ENCODE measurements around the gene RFTN1.

Gene RFTN1

DNA sequence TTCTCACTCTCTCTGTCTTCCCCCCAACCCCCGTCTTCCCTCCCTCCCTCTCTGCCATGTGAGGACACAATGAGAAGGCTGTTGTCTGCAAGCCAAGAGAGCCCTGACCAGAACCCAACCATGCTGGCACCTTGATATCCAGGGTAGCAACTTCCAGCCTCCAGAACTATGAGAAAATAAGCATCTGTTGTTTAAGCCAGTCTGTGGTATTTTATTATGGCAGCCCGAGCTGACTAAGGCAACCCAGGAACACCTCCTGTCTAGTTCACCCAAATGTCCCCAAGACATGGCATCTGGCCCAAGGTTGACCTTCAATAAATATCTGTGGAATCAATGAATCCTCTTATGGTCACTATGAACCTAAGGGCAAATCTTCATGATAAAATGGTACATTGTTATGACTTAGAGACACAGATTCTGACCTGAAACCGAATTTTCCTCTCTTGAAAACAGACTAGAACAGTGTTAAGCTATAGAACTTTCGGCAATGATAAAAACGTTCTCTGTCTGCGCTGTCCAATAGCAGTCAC lies 26.5 kb downstream of the RFTN1 start:
- no peak overlapping the region for H3K4me3 ChIP-seq (ENCODE audit: low read length)

DNA sequence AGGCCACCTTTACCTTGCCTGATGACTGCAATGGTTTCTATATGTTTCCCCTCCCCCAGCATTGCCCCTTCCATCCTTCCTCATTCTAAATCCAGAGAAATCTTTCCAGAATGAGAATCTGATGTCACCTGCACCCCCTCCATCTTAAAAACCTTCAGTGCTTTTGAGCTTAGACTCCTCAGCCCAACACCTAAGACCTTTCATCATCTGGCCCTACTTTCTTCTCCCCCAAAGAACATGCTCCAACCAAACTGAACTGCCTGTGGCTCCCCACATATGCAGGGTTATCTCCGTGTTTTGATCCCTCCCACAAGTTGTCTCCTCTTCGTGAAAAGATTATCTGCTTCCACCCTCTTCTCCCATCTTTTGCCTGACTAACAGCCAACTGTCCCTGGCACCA lies 27.3 kb downstream of the RFTN1 start:
- H3K4me3 ChIP-seq (ENCODE audit: low read length) = no peak overlapping the region
- H3K36me3 ChIP-seq (ENCODE audit: control insufficient read depth, insufficient read depth, low read length) = no peaks in the 10 kb centered on the region
- H3K27me3 ChIP-seq (ENCODE audit: control insufficient read depth, insufficient read depth, low read length) = no peaks in the 10 kb centered on the region
- no peak overlapping the region for H3K27ac ChIP-seq (ENCODE audit: low read depth, low read length)
- peaks cover 3% of the 10 kb centered on the region for H3K4me1 ChIP-seq (ENCODE audit: control insufficient read depth, insufficient read depth, low read length)
- no peak overlapping the region for H3K9ac ChIP-seq (ENCODE audit: low read length)

More for the DNA sequence above, 26.5 kb downstream of the RFTN1 start:
- no peak overlapping the region for H3K9ac ChIP-seq (ENCODE audit: low read length)
- no peaks in the 10 kb centered on the region for H3K36me3 ChIP-seq (ENCODE audit: control insufficient read depth, insufficient read depth, low read length)
- no peak overlapping the region for H3K27ac ChIP-seq (ENCODE audit: low read depth, low read length)
- H3K27me3 ChIP-seq (ENCODE audit: control insufficient read depth, insufficient read depth, low read length) = no peaks in the 10 kb centered on the region
- H3K4me1 ChIP-seq (ENCODE audit: control insufficient read depth, insufficient read depth, low read length) = peaks cover 3% of the 10 kb centered on the region

DNA sequence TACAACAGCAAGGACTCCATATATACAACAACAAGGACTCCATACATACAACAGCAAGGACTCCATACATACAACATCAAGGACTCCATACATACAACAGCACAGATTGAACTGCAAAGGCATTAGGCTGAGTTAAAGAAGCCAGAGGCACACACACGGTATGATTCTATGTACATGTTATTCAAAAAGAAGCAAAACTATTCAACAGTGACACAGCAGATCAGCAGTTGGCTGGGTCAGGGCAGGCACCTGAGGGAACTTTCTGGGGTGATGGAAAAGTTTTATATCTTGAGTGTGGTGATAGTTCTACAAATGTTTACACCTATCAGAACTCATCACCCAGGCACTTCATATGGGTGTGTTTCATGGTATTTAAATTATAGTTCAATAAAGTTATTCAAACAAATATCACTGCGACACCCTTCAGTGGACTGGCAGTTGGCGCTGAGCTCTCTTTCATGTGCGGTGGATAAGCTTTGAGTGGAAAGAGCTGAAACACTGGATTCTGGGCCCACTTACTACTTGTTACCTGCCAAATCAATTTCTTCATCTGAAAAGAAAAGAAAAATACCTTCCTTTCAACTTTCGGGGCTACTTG lies 28.0 kb downstream of the RFTN1 start:
- H3K4me1 ChIP-seq (ENCODE audit: control insufficient read depth, insufficient read depth, low read length) = peaks cover 3% of the 10 kb centered on the region
- H3K9ac ChIP-seq (ENCODE audit: low read length) = no peak overlapping the region
- H3K27me3 ChIP-seq (ENCODE audit: control insufficient read depth, insufficient read depth, low read length) = no peaks in the 10 kb centered on the region
- H3K27ac ChIP-seq (ENCODE audit: low read depth, low read length) = no peak overlapping the region
- H3K36me3 ChIP-seq (ENCODE audit: control insufficient read depth, insufficient read depth, low read length) = no peaks in the 10 kb centered on the region
- H3K4me3 ChIP-seq (ENCODE audit: low read length) = no peak overlapping the region

DNA sequence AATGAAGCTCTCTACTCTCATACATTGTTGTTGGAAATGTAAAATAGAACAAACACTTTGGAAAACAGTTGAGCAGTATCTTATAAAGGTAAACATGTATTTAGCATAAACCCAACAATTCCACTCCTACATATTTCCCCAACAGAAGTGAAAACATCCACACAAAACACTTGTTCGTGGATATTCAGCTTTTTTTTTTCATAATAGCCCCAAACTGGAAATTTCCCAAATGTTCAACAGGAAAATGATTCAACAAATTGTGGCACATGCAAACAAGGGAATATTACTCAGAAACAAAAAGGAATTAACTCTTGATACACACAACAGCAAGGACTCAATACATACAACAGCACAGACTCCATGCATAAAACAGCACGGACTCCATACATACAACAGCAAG lies 28.5 kb downstream of the RFTN1 start:
- H3K36me3 ChIP-seq (ENCODE audit: control insufficient read depth, insufficient read depth, low read length) = no peaks in the 10 kb centered on the region
- no peak overlapping the region for H3K4me3 ChIP-seq (ENCODE audit: low read length)
- no peak overlapping the region for H3K9ac ChIP-seq (ENCODE audit: low read length)
- peaks cover 3% of the 10 kb centered on the region for H3K4me1 ChIP-seq (ENCODE audit: control insufficient read depth, insufficient read depth, low read length)
- H3K27ac ChIP-seq (ENCODE audit: low read depth, low read length) = no peak overlapping the region
- H3K27me3 ChIP-seq (ENCODE audit: control insufficient read depth, insufficient read depth, low read length) = no peaks in the 10 kb centered on the region

DNA sequence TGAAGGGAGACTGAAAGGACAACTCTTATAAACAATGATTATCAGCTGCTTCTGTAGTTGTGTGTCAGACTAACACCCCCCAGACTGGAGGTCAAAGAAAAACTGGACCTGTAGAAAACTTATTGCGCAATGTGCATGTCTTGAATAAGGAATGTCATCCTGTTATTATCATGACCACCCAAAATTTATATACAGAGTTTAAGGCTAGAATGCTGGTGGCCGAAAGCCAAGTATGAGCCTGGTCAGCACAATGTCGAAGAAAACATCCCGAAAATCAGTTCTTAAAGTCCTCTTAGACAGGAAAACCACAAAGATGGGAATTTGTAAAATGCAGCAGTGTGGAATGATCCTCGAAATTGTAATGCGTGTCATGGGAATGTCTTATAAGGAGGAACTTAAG lies 29.3 kb downstream of the RFTN1 start:
- no peaks in the 10 kb centered on the region for H3K36me3 ChIP-seq (ENCODE audit: control insufficient read depth, insufficient read depth, low read length)
- H3K27ac ChIP-seq (ENCODE audit: low read depth, low read length) = no peak overlapping the region
- no peak overlapping the region for H3K4me3 ChIP-seq (ENCODE audit: low read length)
- no peaks in the 10 kb centered on the region for H3K27me3 ChIP-seq (ENCODE audit: control insufficient read depth, insufficient read depth, low read length)
- no peak overlapping the region for H3K9ac ChIP-seq (ENCODE audit: low read length)
- peaks cover 3% of the 10 kb centered on the region for H3K4me1 ChIP-seq (ENCODE audit: control insufficient read depth, insufficient read depth, low read length)

DNA sequence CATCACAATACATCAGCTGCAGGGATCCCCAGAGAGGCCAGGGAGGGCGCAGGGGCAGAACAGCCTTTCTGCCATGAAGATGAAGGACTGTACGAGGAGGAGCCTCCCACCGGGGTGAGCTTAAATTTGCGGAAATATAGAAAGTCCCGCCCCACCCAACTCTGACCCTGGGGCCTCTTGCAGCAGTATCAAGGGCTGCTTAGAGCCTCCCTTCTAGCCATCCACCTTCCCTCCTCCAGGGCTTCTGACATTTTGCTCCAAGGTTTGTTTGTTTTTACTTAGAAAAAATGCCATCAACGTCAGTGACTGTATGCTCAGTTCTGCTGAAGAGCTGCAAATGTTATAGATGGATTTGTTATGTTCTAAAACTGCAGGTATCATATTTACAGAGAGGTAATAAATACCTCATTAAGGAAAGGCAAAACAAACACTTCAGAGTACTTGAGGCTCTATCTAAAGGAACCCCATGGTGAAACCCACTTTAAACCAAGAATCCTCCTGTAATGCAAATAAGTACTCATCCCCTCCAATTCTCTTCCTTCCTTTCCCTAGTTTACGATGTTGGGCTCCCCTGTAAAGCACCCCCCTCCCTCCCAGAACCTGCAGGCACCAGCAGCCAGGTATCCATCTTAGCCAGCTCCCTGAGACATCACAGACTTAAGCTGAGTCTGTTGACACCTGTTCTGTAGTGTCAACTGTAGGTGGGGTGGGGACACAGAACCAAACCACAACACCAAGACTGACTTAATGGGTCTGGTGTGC lies 30.5 kb downstream of the RFTN1 start:
- Histone ChIP-seq H3K27ac (ENCODE audit: low read depth, low read length) (no peak overlapping the region), H3K4me3 (ENCODE audit: low read length) (no peak overlapping the region), H3K27me3 (ENCODE audit: control insufficient read depth, insufficient read depth, low read length) (no peaks in the 10 kb centered on the region), H3K36me3 (ENCODE audit: control insufficient read depth, insufficient read depth, low read length) (no peaks in the 10 kb centered on the region), H3K4me1 (ENCODE audit: control insufficient read depth, insufficient read depth, low read length) (peaks cover 3% of the 10 kb centered on the region), H3K9ac (ENCODE audit: low read length) (no peak overlapping the region)

DNA sequence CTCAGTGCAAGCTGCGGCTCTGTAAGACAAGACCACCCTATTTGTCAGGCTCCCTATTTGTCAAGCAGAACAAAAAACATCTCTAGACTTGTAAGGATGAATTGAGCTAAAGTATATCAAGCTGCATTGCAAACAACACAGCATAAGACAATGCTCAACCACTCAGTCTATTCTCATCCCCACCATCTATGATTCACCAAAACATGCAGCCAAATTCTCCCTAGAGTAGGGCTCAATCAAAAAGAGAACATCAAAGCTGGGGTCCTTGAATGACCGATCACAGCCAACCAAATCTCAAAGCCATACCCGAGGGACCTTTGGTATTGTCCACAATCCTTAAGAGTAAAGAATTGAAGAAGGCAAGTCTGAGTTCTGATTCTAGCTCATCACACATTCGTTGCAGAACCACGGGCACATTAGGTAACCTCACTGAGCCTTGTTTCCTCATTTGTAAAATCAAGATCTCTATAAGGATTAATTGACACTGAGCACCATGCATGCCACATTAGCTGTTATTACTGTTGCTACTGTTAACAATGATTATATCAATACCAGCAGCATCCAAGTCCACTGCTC lies 31.2 kb downstream of the RFTN1 start:
- no peak overlapping the region for H3K27ac ChIP-seq (ENCODE audit: low read depth, low read length)
- H3K4me3 ChIP-seq (ENCODE audit: low read length) = no peak overlapping the region

DNA sequence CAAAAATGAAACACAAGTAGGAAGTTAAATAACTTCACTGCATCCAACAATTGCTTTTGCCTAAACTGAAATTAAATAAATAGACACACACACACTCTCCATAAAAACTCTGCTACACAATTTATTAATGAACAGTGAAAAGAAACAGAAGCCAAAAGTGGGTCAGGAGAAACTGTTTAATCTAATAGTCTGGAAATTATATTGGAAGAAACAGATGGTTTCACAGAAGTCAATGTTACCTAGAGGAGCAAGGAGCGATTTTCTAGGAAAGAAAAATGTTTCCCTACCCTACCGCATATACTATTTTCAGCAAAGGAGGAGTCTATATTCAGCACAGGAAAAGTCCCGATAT lies 32.0 kb downstream of the RFTN1 start:
- Histone ChIP-seq H3K4me3 (ENCODE audit: low read length) (no peak overlapping the region), H3K9ac (ENCODE audit: low read length) (no peak overlapping the region), H3K36me3 (ENCODE audit: control insufficient read depth, insufficient read depth, low read length) (no peaks in the 10 kb centered on the region), H3K4me1 (ENCODE audit: control insufficient read depth, insufficient read depth, low read length) (peaks cover 3% of the 10 kb centered on the region), H3K27me3 (ENCODE audit: control insufficient read depth, insufficient read depth, low read length) (no peaks in the 10 kb centered on the region), H3K27ac (ENCODE audit: low read depth, low read length) (no peak overlapping the region)

More for the DNA sequence above, 31.2 kb downstream of the RFTN1 start:
- H3K9ac ChIP-seq (ENCODE audit: low read length) = no peak overlapping the region
- H3K4me1 ChIP-seq (ENCODE audit: control insufficient read depth, insufficient read depth, low read length) = peaks cover 3% of the 10 kb centered on the region
- no peaks in the 10 kb centered on the region for H3K36me3 ChIP-seq (ENCODE audit: control insufficient read depth, insufficient read depth, low read length)
- no peaks in the 10 kb centered on the region for H3K27me3 ChIP-seq (ENCODE audit: control insufficient read depth, insufficient read depth, low read length)

DNA sequence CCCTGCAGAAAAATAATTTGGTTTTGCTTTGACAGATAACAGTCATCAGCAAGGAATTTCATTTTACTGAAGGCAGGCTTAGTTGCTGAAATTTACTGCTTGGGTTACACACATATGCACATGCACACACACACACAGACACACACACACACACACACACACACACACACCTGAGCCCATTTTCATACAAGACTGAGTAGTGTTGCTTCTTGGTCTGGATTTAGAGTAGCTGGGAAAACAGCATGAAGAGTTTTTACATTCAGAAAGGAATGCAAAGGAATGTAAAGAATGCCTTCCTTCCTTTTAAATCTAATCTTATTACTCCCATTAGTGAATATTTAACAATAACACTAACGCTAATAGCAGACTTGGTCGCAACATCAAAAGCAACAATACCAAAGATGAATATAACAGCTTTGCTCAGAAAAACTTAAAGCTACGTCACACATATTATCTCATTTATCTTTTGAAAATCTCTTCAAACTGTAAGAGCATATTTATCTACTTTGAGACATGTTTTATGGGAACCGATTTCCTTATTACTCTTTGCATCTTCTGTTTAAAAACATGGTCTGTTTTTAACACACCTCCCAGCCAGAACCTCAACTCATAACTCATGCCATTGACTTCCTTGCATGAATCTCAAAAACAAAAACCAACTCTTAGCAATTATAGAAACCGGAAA lies 32.5 kb downstream of the RFTN1 start:
- no peaks in the 10 kb centered on the region for H3K27me3 ChIP-seq (ENCODE audit: control insufficient read depth, insufficient read depth, low read length)
- no peak overlapping the region for H3K9ac ChIP-seq (ENCODE audit: low read length)
- no peak overlapping the region for H3K4me3 ChIP-seq (ENCODE audit: low read length)
- no peaks in the 10 kb centered on the region for H3K36me3 ChIP-seq (ENCODE audit: control insufficient read depth, insufficient read depth, low read length)
- peaks cover 3% of the 10 kb centered on the region for H3K4me1 ChIP-seq (ENCODE audit: control insufficient read depth, insufficient read depth, low read length)
- no peak overlapping the region for H3K27ac ChIP-seq (ENCODE audit: low read depth, low read length)

DNA sequence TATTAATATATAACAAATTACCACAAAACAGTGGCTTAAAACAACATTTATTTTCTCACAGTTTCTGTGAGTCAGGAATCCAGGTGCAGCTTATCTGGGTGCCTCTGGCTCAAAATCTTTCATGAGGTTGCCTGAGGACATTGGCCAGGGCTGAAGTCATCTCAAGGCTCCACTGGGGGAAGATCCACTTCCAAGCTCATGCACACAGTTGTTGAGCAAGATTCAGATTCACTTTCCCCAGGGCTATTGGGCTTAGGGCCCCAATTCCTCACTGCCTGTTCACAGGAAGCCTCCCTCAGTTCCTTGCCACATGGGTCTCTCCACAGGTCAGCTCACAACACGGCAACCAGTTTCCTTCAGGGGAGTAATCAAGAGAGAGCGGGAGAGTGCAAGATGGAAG lies 35.0 kb downstream of the RFTN1 start:
- Histone ChIP-seq H3K36me3 (ENCODE audit: control insufficient read depth, insufficient read depth, low read length) (no peaks in the 10 kb centered on the region), H3K4me1 (ENCODE audit: control insufficient read depth, insufficient read depth, low read length) (no peaks in the 10 kb centered on the region), H3K27me3 (ENCODE audit: control insufficient read depth, insufficient read depth, low read length) (no peaks in the 10 kb centered on the region), H3K27ac (ENCODE audit: low read depth, low read length) (no peak overlapping the region), H3K4me3 (ENCODE audit: low read length) (no peak overlapping the region), H3K9ac (ENCODE audit: low read length) (no peak overlapping the region)

DNA sequence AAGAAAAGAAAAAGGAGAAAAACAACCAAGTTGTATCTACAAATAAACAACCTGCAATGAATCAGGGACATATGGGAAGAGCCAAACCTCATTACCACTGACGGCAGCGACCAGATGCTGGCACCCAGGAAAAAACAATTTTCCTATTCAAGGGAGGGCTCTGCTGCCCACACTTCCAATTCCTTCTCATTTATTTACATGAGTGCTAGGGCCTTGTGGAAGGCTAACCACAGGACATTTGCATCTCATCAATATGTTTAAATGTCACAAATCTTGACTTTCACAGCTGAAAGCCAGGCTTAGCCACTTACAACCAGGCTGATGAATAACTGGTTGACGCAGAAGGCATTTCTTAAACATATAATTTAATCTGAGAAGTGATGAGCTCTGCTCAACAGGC lies 36.0 kb downstream of the RFTN1 start:
- H3K27me3 ChIP-seq (ENCODE audit: control insufficient read depth, insufficient read depth, low read length) = no peaks in the 10 kb centered on the region
- H3K9ac ChIP-seq (ENCODE audit: low read length) = no peak overlapping the region
- no peak overlapping the region for H3K4me3 ChIP-seq (ENCODE audit: low read length)
- no peaks in the 10 kb centered on the region for H3K4me1 ChIP-seq (ENCODE audit: control insufficient read depth, insufficient read depth, low read length)
- H3K36me3 ChIP-seq (ENCODE audit: control insufficient read depth, insufficient read depth, low read length) = no peaks in the 10 kb centered on the region
- H3K27ac ChIP-seq (ENCODE audit: low read depth, low read length) = no peak overlapping the region

DNA sequence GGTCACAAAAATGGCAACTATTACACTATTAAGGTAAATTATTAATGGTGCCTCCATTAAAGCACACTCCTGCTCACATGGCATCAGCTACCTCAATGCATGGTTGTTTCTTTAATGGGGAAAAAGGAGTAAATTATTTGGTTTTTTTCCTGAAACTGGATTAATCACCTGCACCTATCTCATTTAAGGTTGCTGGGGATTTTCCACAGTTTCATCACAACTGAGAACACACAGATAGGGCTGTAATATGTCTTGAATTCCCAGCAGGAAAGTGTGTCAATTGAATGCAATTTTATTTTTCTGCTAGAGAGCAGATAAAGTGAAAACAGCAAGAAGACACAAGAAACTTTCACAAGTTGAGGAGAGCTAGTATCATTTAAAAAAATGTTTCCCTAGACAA lies 36.4 kb downstream of the RFTN1 start:
- Histone ChIP-seq H3K4me1 (ENCODE audit: control insufficient read depth, insufficient read depth, low read length) (no peaks in the 10 kb centered on the region), H3K27ac (ENCODE audit: low read depth, low read length) (no peak overlapping the region), H3K36me3 (ENCODE audit: control insufficient read depth, insufficient read depth, low read length) (no peaks in the 10 kb centered on the region), H3K4me3 (ENCODE audit: low read length) (no peak overlapping the region), H3K27me3 (ENCODE audit: control insufficient read depth, insufficient read depth, low read length) (no peaks in the 10 kb centered on the region), H3K9ac (ENCODE audit: low read length) (no peak overlapping the region)

Measured in rectal smooth muscle tissue (tissue), 1 donor.